Retinal pigment epithelial cell (primary cell): ENCODE results near the gene FAM240B.
A peak's percentile ranks its signal among the peaks of the same experiment; 100 is the strongest.

ENCODE experiments used
- DNase-seq: peaks from one replicate; pipeline ENCODE4 v3.0.0-alpha.2; 2010; ENCODE audit warnings: low read depth
- H3K4me3 ChIP-seq: 2 replicates; pipeline ENCODE4 v1.5.1; 2011; ENCODE audit warnings: mild to moderate bottlenecking, low read length, control low read depth, moderate library complexity
- CTCF ChIP-seq: conservative IDR thresholded peaks from 2 replicates; pipeline ENCODE4 v1.5.1; 2011; ENCODE audit warnings: low read depth, low read length, control low read depth, inconsistent platforms

FAM240B gene

GRCh38 chr9:38707885-38708637, 11.9 kb downstream of the FAM240B start:
- no peak for DNase-seq
- no peak overlapping the region for H3K4me3 ChIP-seq
- peak; percentile 56 for TF ChIP-seq CTCF

GRCh38 chr9:38706493-38706892, 13.4 kb downstream of the FAM240B start:
- no peak for DNase-seq
- TF ChIP-seq CTCF: no peak
- no peak overlapping the region for H3K4me3 ChIP-seq

- no peak for TF ChIP-seq CTCF
- H3K4me3 ChIP-seq: no peak overlapping the region
- DNase-seq: no peak
Observed at GRCh38 chr9:38705917-38706316, 14.0 kb downstream of the FAM240B start.

- H3K4me3 ChIP-seq: no peak overlapping the region
- no peak for DNase-seq
- TF ChIP-seq CTCF: peak; percentile 32
Observed at GRCh38 chr9:38700695-38701094, 19.2 kb downstream of the FAM240B start.

- DNase-seq: no peak
- no peak for TF ChIP-seq CTCF
- H3K4me3 ChIP-seq: no peak overlapping the region
Observed at GRCh38 chr9:38699337-38699736, 20.6 kb downstream of the FAM240B start.

- no peak for TF ChIP-seq CTCF
- H3K4me3 ChIP-seq: no peak overlapping the region
- no peak for DNase-seq
Observed at GRCh38 chr9:38697776-38698300, 22.1 kb downstream of the FAM240B start.

GRCh38 chr9:38696999-38697398, 22.9 kb downstream of the FAM240B start:
- no peak overlapping the region for H3K4me3 ChIP-seq
- no peak for DNase-seq
- no peak for TF ChIP-seq CTCF
